ENCODE measurements around the gene DMXL1. TPM values are rescaled to one million over a fixed set of nuclear protein-coding genes. Genes with fewer than 3 reads are reported as not detected.
"Not testable (repeated sequence)": the region's sequence is repeated elsewhere in the genome, so short reads cannot be mapped to it uniquely, and the experiment has no call there.

DMXL1 gene
- total and polyA plus RNA-seq, 4 donors: 10.5 to 69.7 (median 34.3) TPM

GRCh38 chr5:119074419-119074818 is 3.5 kb downstream of the DMXL1 start:
- Histone ChIP-seq H3K9me3 (ENCODE audit: control insufficient read depth, low read length) (no peaks in the 10 kb centered on the region), H3K4me3 (ENCODE audit: low read length in 2 of 2) (no peak overlapping the region), H3K27ac (ENCODE audit: low read depth in 1 of 2, low read length in 2 of 2) (no peak overlapping the region), H3K27me3 (ENCODE audit: control insufficient read depth in 1 of 2, insufficient read depth in 2 of 2, low read length in 1 of 2) (no peaks in the 10 kb centered on the region), H3K36me3 (ENCODE audit: control insufficient read depth in 1 of 2, insufficient read depth in 2 of 2, low read length in 1 of 2) (no peaks in the 10 kb centered on the region), H3K4me1 (ENCODE audit: control insufficient read depth in 1 of 2, insufficient read depth in 2 of 2, low read length in 2 of 2) (peaks cover 0 to 4% of the 10 kb centered on the region in 2 donors)
- 77 to 81% methylated on average over 3 of the region's 3 CpGs for WGBS, 2 donors
- DNase-seq: no peak
- no peak for ATAC-seq (ENCODE audit: low FRiP score)
- intact Hi-C loops (cut with DNase I): no loop called here

- WGBS, 2 donors: 96 to 100% methylated on average over 12 of the region's 12 CpGs
- intact Hi-C loops (cut with DNase I); H3K4me3 ChIP-seq (ENCODE audit: low read length in 2 of 2); H3K27ac ChIP-seq (ENCODE audit: low read depth in 1 of 2, low read length in 2 of 2); H3K36me3 ChIP-seq (ENCODE audit: control insufficient read depth in 1 of 2, insufficient read depth in 2 of 2, low read length in 1 of 2); H3K27me3 ChIP-seq (ENCODE audit: control insufficient read depth in 1 of 2, insufficient read depth in 2 of 2, low read length in 1 of 2); H3K9me3 ChIP-seq (ENCODE audit: control insufficient read depth, low read length); H3K4me1 ChIP-seq (ENCODE audit: control insufficient read depth in 1 of 2, insufficient read depth in 2 of 2, low read length in 2 of 2); DNase-seq; ATAC-seq (ENCODE audit: low FRiP score): not testable (repeated sequence)
Observed at GRCh38 chr5:119075269-119075668, 4.4 kb downstream of the DMXL1 start.

- Histone ChIP-seq H3K4me1 (ENCODE audit: control insufficient read depth in 1 of 2, insufficient read depth in 2 of 2, low read length in 2 of 2) (peaks cover 0 to 4% of the 10 kb centered on the region in 2 donors), H3K4me3 (ENCODE audit: low read length in 2 of 2) (no peak overlapping the region), H3K27me3 (ENCODE audit: control insufficient read depth in 1 of 2, insufficient read depth in 2 of 2, low read length in 1 of 2) (no peaks in the 10 kb centered on the region), H3K9me3 (ENCODE audit: control insufficient read depth, low read length) (no peaks in the 10 kb centered on the region), H3K36me3 (ENCODE audit: control insufficient read depth in 1 of 2, insufficient read depth in 2 of 2, low read length in 1 of 2) (no peaks in the 10 kb centered on the region), H3K27ac (ENCODE audit: low read depth in 1 of 2, low read length in 2 of 2) (no peak overlapping the region)
- WGBS, 2 donors: 71 to 78% methylated on average over 1 of the region's 1 CpG
- DNase-seq (no peak), ATAC-seq (ENCODE audit: low FRiP score) (no peak)
- intact Hi-C loops (cut with DNase I): no loop called here
Observed at GRCh38 chr5:119076080-119076479, 5.2 kb downstream of the DMXL1 start.

GRCh38 chr5:119077444-119077843 is 6.6 kb downstream of the DMXL1 start:
- H3K4me1 ChIP-seq (ENCODE audit: control insufficient read depth in 1 of 2, insufficient read depth in 2 of 2, low read length in 2 of 2): peaks cover 0 to 4% of the 10 kb centered on the region in 2 donors
- ATAC-seq (ENCODE audit: low FRiP score): no peak
- H3K36me3 ChIP-seq (ENCODE audit: control insufficient read depth in 1 of 2, insufficient read depth in 2 of 2, low read length in 1 of 2): no peaks in the 10 kb centered on the region
- 93 to 95% methylated on average over 5 of the region's 5 CpGs for WGBS, 2 donors
- intact Hi-C loops (cut with DNase I): no loop called here
- no peaks in the 10 kb centered on the region for H3K9me3 ChIP-seq (ENCODE audit: control insufficient read depth, low read length)
- H3K27ac ChIP-seq (ENCODE audit: low read depth in 1 of 2, low read length in 2 of 2): no peak overlapping the region
- DNase-seq: no peak
- no peak overlapping the region for H3K4me3 ChIP-seq (ENCODE audit: low read length in 2 of 2)
- H3K27me3 ChIP-seq (ENCODE audit: control insufficient read depth in 1 of 2, insufficient read depth in 2 of 2, low read length in 1 of 2): no peaks in the 10 kb centered on the region

GRCh38 chr5:119078071-119078846 is 7.4 kb downstream of the DMXL1 start:
- H3K9me3 ChIP-seq (ENCODE audit: control insufficient read depth, low read length): no peaks in the 10 kb centered on the region
- WGBS, 2 donors: 94 to 96% methylated on average over 1 of the region's 1 CpG
- intact Hi-C loops (cut with DNase I): no loop called here
- no peaks in the 10 kb centered on the region for H3K36me3 ChIP-seq (ENCODE audit: control insufficient read depth in 1 of 2, insufficient read depth in 2 of 2, low read length in 1 of 2)
- H3K4me3 ChIP-seq (ENCODE audit: low read length in 2 of 2): no peak overlapping the region
- ATAC-seq (ENCODE audit: low FRiP score): no peak
- H3K4me1 ChIP-seq (ENCODE audit: control insufficient read depth in 1 of 2, insufficient read depth in 2 of 2, low read length in 2 of 2): no peaks in the 10 kb centered on the region
- no peak for DNase-seq
- H3K27me3 ChIP-seq (ENCODE audit: control insufficient read depth in 1 of 2, insufficient read depth in 2 of 2, low read length in 1 of 2): no peaks in the 10 kb centered on the region
- no peak overlapping the region for H3K27ac ChIP-seq (ENCODE audit: low read depth in 1 of 2, low read length in 2 of 2)

GRCh38 chr5:119078861-119079260 is 8.0 kb downstream of the DMXL1 start:
- no peak for DNase-seq
- Histone ChIP-seq H3K4me1 (ENCODE audit: control insufficient read depth in 1 of 2, insufficient read depth in 2 of 2, low read length in 2 of 2) (no peaks in the 10 kb centered on the region), H3K27ac (ENCODE audit: low read depth in 1 of 2, low read length in 2 of 2) (no peak overlapping the region), H3K9me3 (ENCODE audit: control insufficient read depth, low read length) (no peaks in the 10 kb centered on the region), H3K4me3 (ENCODE audit: low read length in 2 of 2) (no peak overlapping the region), H3K36me3 (ENCODE audit: control insufficient read depth in 1 of 2, insufficient read depth in 2 of 2, low read length in 1 of 2) (no peaks in the 10 kb centered on the region), H3K27me3 (ENCODE audit: control insufficient read depth in 1 of 2, insufficient read depth in 2 of 2, low read length in 1 of 2) (no peaks in the 10 kb centered on the region)
- WGBS, 2 donors: 93 to 98% methylated on average over 1 of the region's 1 CpG
- ATAC-seq (ENCODE audit: low FRiP score): no peak
- intact Hi-C loops (cut with DNase I): no loop called here

- Histone ChIP-seq H3K27ac (ENCODE audit: low read depth in 1 of 2, low read length in 2 of 2) (no peak overlapping the region), H3K4me3 (ENCODE audit: low read length in 2 of 2) (no peak overlapping the region), H3K36me3 (ENCODE audit: control insufficient read depth in 1 of 2, insufficient read depth in 2 of 2, low read length in 1 of 2) (no peaks in the 10 kb centered on the region), H3K4me1 (ENCODE audit: control insufficient read depth in 1 of 2, insufficient read depth in 2 of 2, low read length in 2 of 2) (no peaks in the 10 kb centered on the region), H3K9me3 (ENCODE audit: control insufficient read depth, low read length) (no peaks in the 10 kb centered on the region), H3K27me3 (ENCODE audit: control insufficient read depth in 1 of 2, insufficient read depth in 2 of 2, low read length in 1 of 2) (no peaks in the 10 kb centered on the region)
- DNase-seq (no peak), ATAC-seq (ENCODE audit: low FRiP score) (no peak)
- intact Hi-C loops (cut with DNase I): no loop called here
- 57 to 61% methylated on average over 3 of the region's 3 CpGs for WGBS, 2 donors
Observed at GRCh38 chr5:119079318-119079921, 8.5 kb downstream of the DMXL1 start.

GRCh38 chr5:119080936-119081335 is 10.0 kb downstream of the DMXL1 start:
- no peaks in the 10 kb centered on the region for H3K4me1 ChIP-seq (ENCODE audit: control insufficient read depth in 1 of 2, insufficient read depth in 2 of 2, low read length in 2 of 2)
- DNase-seq (no peak), ATAC-seq (ENCODE audit: low FRiP score) (no peak)
- 57 to 67% methylated on average over 1 of the region's 1 CpG for WGBS, 2 donors
- no peaks in the 10 kb centered on the region for H3K36me3 ChIP-seq (ENCODE audit: control insufficient read depth in 1 of 2, insufficient read depth in 2 of 2, low read length in 1 of 2)
- H3K4me3 ChIP-seq (ENCODE audit: low read length in 2 of 2): no peak overlapping the region
- H3K9me3 ChIP-seq (ENCODE audit: control insufficient read depth, low read length): no peaks in the 10 kb centered on the region
- intact Hi-C loops (cut with DNase I): no loop called here
- no peak overlapping the region for H3K27ac ChIP-seq (ENCODE audit: low read depth in 1 of 2, low read length in 2 of 2)
- no peaks in the 10 kb centered on the region for H3K27me3 ChIP-seq (ENCODE audit: control insufficient read depth in 1 of 2, insufficient read depth in 2 of 2, low read length in 1 of 2)

- ATAC-seq (ENCODE audit: low FRiP score): no peak
- 85 to 86% methylated on average over 3 of the region's 3 CpGs for WGBS, 2 donors
- no peak for DNase-seq
- H3K27me3 ChIP-seq (ENCODE audit: control insufficient read depth in 1 of 2, insufficient read depth in 2 of 2, low read length in 1 of 2): no peaks in the 10 kb centered on the region
- no peak overlapping the region for H3K4me3 ChIP-seq (ENCODE audit: low read length in 2 of 2)
- no peaks in the 10 kb centered on the region for H3K36me3 ChIP-seq (ENCODE audit: control insufficient read depth in 1 of 2, insufficient read depth in 2 of 2, low read length in 1 of 2)
- H3K9me3 ChIP-seq (ENCODE audit: control insufficient read depth, low read length): no peaks in the 10 kb centered on the region
- no peak overlapping the region for H3K27ac ChIP-seq (ENCODE audit: low read depth in 1 of 2, low read length in 2 of 2)
- intact Hi-C loops (cut with DNase I): no loop called here
- no peaks in the 10 kb centered on the region for H3K4me1 ChIP-seq (ENCODE audit: control insufficient read depth in 1 of 2, insufficient read depth in 2 of 2, low read length in 2 of 2)
Observed at GRCh38 chr5:119082691-119083090, 11.8 kb downstream of the DMXL1 start.

All from aorta (tissue), 5 donors.